Measurements from ENCODE around the gene SLC51A.

SLC51A gene

GRCh38 chr3:196220991-196221390, 4.7 kb downstream of the SLC51A start:
- Histone ChIP-seq H2BK12ac (ENCODE audit: low read length in 2 of 2) (no peak overlapping the region), H3K9me3 (ENCODE audit: control insufficient read depth, low read length) (no peaks in the 10 kb centered on the region), H3K4me2 (ENCODE audit: low read length, poor library complexity, severe bottlenecking) (no peak overlapping the region), H3K4me3 (ENCODE audit: insufficient read depth in 1 of 2, low read depth in 1 of 2, low read length in 2 of 2) (no peak overlapping the region), H3K18ac (ENCODE audit: low read depth in 1 of 2, low read length in 2 of 2) (no peak overlapping the region), H2BK15ac (ENCODE audit: low read depth, poor library complexity, severe bottlenecking) (no peak overlapping the region), H4K91ac (ENCODE audit: low read length) (no peak overlapping the region), H3K36me3 (ENCODE audit: control insufficient read depth in 1 of 2, insufficient read depth in 2 of 2, low read depth in 1 of 2, low read length in 2 of 2) (no peaks in the 10 kb centered on the region), H3K23ac (ENCODE audit: low read length in 2 of 2) (no peak overlapping the region), H4K8ac (ENCODE audit: low read length) (no peak overlapping the region), H2BK5ac (ENCODE audit: low read depth, low read length, poor library complexity, severe bottlenecking) (no peak overlapping the region), H2AK5ac (ENCODE audit: low read length, severe bottlenecking) (no peak overlapping the region), H3K4me1 (ENCODE audit: control insufficient read depth, insufficient read depth, low read depth, low read length) (peaks cover 12% of the 10 kb centered on the region), H3K27ac (ENCODE audit: low read length, poor library complexity, severe bottlenecking) (no peak overlapping the region), H3K27me3 (ENCODE audit: control insufficient read depth in 1 of 2, insufficient read depth in 1 of 2, low read length in 2 of 2) (peaks cover 0 to 10% of the 10 kb centered on the region in 2 experiments), H3K9ac (ENCODE audit: low read length) (no peak overlapping the region), H2AFZ (ENCODE audit: low read depth, low read length) (no peak overlapping the region), H3K4ac (ENCODE audit: low read depth in 1 of 2, low read length in 2 of 2) (no peak overlapping the region), H3K79me1 (replicated peaks; ENCODE audit: low read length, poor library complexity, severe bottlenecking) (no peaks in the 10 kb centered on the region), H2BK120ac (ENCODE audit: low read depth, low read length) (no peak overlapping the region), H3K14ac (ENCODE audit: low read length in 2 of 2) (no peak overlapping the region)
- no peak for DNase-seq
- WGBS = 91% methylated on average over 6 of the region's 7 CpGs

- Histone ChIP-seq H2BK120ac (ENCODE audit: low read depth, low read length) (no peak overlapping the region), H2AFZ (ENCODE audit: low read depth, low read length) (no peak overlapping the region), H3K14ac (ENCODE audit: low read length in 2 of 2) (no peak overlapping the region), H3K79me1 (replicated peaks; ENCODE audit: low read length, poor library complexity, severe bottlenecking) (no peaks in the 10 kb centered on the region), H3K27me3 (ENCODE audit: control insufficient read depth in 1 of 2, insufficient read depth in 1 of 2, low read length in 2 of 2) (peaks cover 0 to 16% of the 10 kb centered on the region in 2 experiments), H3K23ac (ENCODE audit: low read length in 2 of 2) (no peak overlapping the region), H3K4me1 (ENCODE audit: control insufficient read depth, insufficient read depth, low read depth, low read length) (peaks cover 7% of the 10 kb centered on the region), H3K4me3 (ENCODE audit: insufficient read depth in 1 of 2, low read depth in 1 of 2, low read length in 2 of 2) (no peak overlapping the region), H3K9ac (ENCODE audit: low read length) (no peak overlapping the region), H4K8ac (ENCODE audit: low read length) (no peak overlapping the region), H3K4me2 (ENCODE audit: low read length, poor library complexity, severe bottlenecking) (no peak overlapping the region), H2BK5ac (ENCODE audit: low read depth, low read length, poor library complexity, severe bottlenecking) (no peak overlapping the region), H2BK12ac (ENCODE audit: low read length in 2 of 2) (no peak overlapping the region), H3K18ac (ENCODE audit: low read depth in 1 of 2, low read length in 2 of 2) (no peak overlapping the region), H2AK5ac (ENCODE audit: low read length, severe bottlenecking) (no peak overlapping the region), H2BK15ac (ENCODE audit: low read depth, poor library complexity, severe bottlenecking) (no peak overlapping the region), H3K4ac (ENCODE audit: low read depth in 1 of 2, low read length in 2 of 2) (no peak overlapping the region), H4K91ac (ENCODE audit: low read length) (no peak overlapping the region), H3K9me3 (ENCODE audit: control insufficient read depth, low read length) (no peaks in the 10 kb centered on the region), H3K36me3 (ENCODE audit: control insufficient read depth in 1 of 2, insufficient read depth in 2 of 2, low read depth in 1 of 2, low read length in 2 of 2) (no peaks in the 10 kb centered on the region), H3K27ac (ENCODE audit: low read length, poor library complexity, severe bottlenecking) (no peak overlapping the region)
- WGBS = 85% methylated on average over 17 of the region's 19 CpGs
- no peak for DNase-seq
Measured at GRCh38 chr3:196222876-196223595, 6.7 kb downstream of the SLC51A start.

- Histone ChIP-seq H3K4me1 (ENCODE audit: control insufficient read depth, insufficient read depth, low read depth, low read length) (peaks cover 2% of the 10 kb centered on the region), H2AK5ac (ENCODE audit: low read length, severe bottlenecking) (no peak overlapping the region), H3K9me3 (ENCODE audit: control insufficient read depth, low read length) (no peaks in the 10 kb centered on the region), H4K8ac (ENCODE audit: low read length) (no peak overlapping the region), H2BK12ac (ENCODE audit: low read length in 2 of 2) (no peak overlapping the region), H3K4ac (ENCODE audit: low read depth in 1 of 2, low read length in 2 of 2) (no peak overlapping the region), H3K18ac (ENCODE audit: low read depth in 1 of 2, low read length in 2 of 2) (no peak overlapping the region), H3K4me3 (ENCODE audit: insufficient read depth in 1 of 2, low read depth in 1 of 2, low read length in 2 of 2) (no peak overlapping the region), H3K14ac (ENCODE audit: low read length in 2 of 2) (no peak overlapping the region), H3K79me1 (replicated peaks; ENCODE audit: low read length, poor library complexity, severe bottlenecking) (no peaks in the 10 kb centered on the region), H3K27ac (ENCODE audit: low read length, poor library complexity, severe bottlenecking) (no peak overlapping the region), H3K4me2 (ENCODE audit: low read length, poor library complexity, severe bottlenecking) (no peak overlapping the region), H2AFZ (ENCODE audit: low read depth, low read length) (no peak overlapping the region), H3K23ac (ENCODE audit: low read length in 2 of 2) (no peak overlapping the region), H2BK120ac (ENCODE audit: low read depth, low read length) (no peak overlapping the region), H3K9ac (ENCODE audit: low read length) (no peak overlapping the region), H2BK15ac (ENCODE audit: low read depth, poor library complexity, severe bottlenecking) (no peak overlapping the region), H3K36me3 (ENCODE audit: control insufficient read depth in 1 of 2, insufficient read depth in 2 of 2, low read depth in 1 of 2, low read length in 2 of 2) (no peaks in the 10 kb centered on the region), H2BK5ac (ENCODE audit: low read depth, low read length, poor library complexity, severe bottlenecking) (no peak overlapping the region), H4K91ac (ENCODE audit: low read length) (no peak overlapping the region), H3K27me3 (ENCODE audit: control insufficient read depth in 1 of 2, insufficient read depth in 1 of 2, low read length in 2 of 2) (peaks cover 0 to 20% of the 10 kb centered on the region in 2 experiments)
- whole genome bisulfite sequencing = 92% methylated on average over 10 of the region's 10 CpGs
- DNase-seq = no peak
Measured at GRCh38 chr3:196225086-196225485, 8.8 kb downstream of the SLC51A start.

GRCh38 chr3:196225763-196226364, 9.5 kb downstream of the SLC51A start:
- H2BK15ac ChIP-seq (ENCODE audit: low read depth, poor library complexity, severe bottlenecking) = no peak overlapping the region
- 89% methylated on average over 12 of the region's 15 CpGs for WGBS
- peaks cover 0 to 20% of the 10 kb centered on the region in 2 experiments for H3K27me3 ChIP-seq (ENCODE audit: control insufficient read depth in 1 of 2, insufficient read depth in 1 of 2, low read length in 2 of 2)
- no peaks in the 10 kb centered on the region for H3K79me1 ChIP-seq (replicated peaks; ENCODE audit: low read length, poor library complexity, severe bottlenecking)
- no peak overlapping the region for H2BK5ac ChIP-seq (ENCODE audit: low read depth, low read length, poor library complexity, severe bottlenecking)
- H3K4ac ChIP-seq (ENCODE audit: low read depth in 1 of 2, low read length in 2 of 2) = no peak overlapping the region
- H2BK12ac ChIP-seq (ENCODE audit: low read length in 2 of 2) = no peak overlapping the region
- H3K23ac ChIP-seq (ENCODE audit: low read length in 2 of 2) = no peak overlapping the region
- H3K14ac ChIP-seq (ENCODE audit: low read length in 2 of 2) = no peak overlapping the region
- no peak overlapping the region for H2AK5ac ChIP-seq (ENCODE audit: low read length, severe bottlenecking)
- H3K9me3 ChIP-seq (ENCODE audit: control insufficient read depth, low read length) = no peaks in the 10 kb centered on the region
- no peak overlapping the region for H3K4me3 ChIP-seq (ENCODE audit: insufficient read depth in 1 of 2, low read depth in 1 of 2, low read length in 2 of 2)
- H3K27ac ChIP-seq (ENCODE audit: low read length, poor library complexity, severe bottlenecking) = no peak overlapping the region
- no peak overlapping the region for H3K18ac ChIP-seq (ENCODE audit: low read depth in 1 of 2, low read length in 2 of 2)
- H3K36me3 ChIP-seq (ENCODE audit: control insufficient read depth in 1 of 2, insufficient read depth in 2 of 2, low read depth in 1 of 2, low read length in 2 of 2) = no peaks in the 10 kb centered on the region
- no peak overlapping the region for H4K8ac ChIP-seq (ENCODE audit: low read length)
- no peak overlapping the region for H3K9ac ChIP-seq (ENCODE audit: low read length)
- no peak overlapping the region for H4K91ac ChIP-seq (ENCODE audit: low read length)
- H3K4me2 ChIP-seq (ENCODE audit: low read length, poor library complexity, severe bottlenecking) = no peak overlapping the region
- no peak overlapping the region for H2AFZ ChIP-seq (ENCODE audit: low read depth, low read length)
- H2BK120ac ChIP-seq (ENCODE audit: low read depth, low read length) = no peak overlapping the region
- H3K4me1 ChIP-seq (ENCODE audit: control insufficient read depth, insufficient read depth, low read depth, low read length) = peaks cover 2% of the 10 kb centered on the region
- DNase-seq = no peak

All from mesenchymal stem cell (in vitro differentiated cells and primary cell).